Measurements from ENCODE around the gene TMPRSS11A.

TMPRSS11A gene

DNA sequence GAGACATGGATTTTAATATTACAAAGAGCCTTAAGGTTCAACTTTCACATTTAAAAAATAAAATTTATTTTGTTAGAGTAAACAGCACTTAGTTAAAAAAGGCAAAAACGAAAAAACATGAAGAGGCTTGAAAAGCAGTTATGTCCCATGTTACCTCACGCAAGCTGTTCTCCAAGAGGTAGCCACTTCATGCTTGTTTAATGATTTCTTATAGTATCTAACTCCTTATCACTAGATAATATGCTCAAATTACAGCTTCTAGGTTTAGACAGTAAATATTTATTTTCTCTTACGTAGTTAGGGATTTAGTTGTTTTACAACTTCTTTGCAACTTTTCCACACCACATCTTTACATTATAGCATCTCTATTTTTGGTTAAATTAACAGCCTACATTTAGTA is 51.7 kb downstream of the TMPRSS11A start:
- no peak for DNase-seq

- no peak for DNase-seq
Measured at GRCh38 chr4:67911141-67911540, 52.2 kb downstream of the TMPRSS11A start.

DNA sequence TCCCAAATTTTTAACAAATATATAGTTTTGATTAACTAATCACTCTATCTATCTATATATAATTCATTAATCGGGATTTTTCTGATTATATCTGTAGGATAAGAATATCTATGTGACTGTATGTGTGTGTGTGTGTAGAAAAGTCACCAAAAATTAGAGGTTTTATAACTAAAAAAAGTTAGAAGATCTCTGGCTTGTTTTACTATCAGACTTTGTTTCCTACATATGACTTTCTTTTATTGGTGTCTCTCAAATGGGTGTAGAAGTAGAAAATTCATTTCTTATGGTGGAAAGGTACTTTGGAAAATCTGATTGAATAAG is 52.7 kb downstream of the TMPRSS11A start:
- no peak for DNase-seq

DNA sequence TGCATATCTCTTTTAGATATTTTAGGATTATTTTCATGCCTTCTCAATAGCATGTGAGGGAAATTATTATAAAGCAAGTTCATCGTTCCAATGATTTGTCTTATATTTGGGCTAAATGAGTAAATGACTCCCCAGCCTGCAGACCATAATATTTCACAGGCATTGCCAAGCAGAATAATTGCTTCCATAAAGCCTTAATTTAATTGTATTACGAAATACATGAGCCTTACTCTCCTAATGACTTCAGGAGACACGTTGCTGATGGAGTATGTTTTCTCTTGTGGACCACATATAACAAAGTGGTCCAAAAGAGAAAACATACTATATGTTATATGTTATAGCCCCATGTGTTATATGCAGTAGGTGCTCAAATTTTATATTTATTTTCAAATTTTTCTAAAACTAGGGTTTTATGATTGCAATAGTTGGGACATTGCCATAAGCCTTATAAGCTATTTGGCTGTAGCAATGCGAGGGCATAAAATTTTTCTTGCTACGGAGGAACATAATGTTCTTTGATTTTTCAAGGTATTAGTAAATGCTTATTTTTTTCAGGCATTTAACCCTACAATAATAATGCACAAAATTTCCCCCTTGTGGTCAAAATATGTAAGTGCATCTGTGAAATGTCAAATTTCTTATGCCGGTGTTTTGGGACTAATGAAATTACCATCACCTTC is 53.2 kb downstream of the TMPRSS11A start:
- DNase-seq: no peak

- no peak for DNase-seq
Measured at GRCh38 chr4:67907650-67908049, 55.6 kb downstream of the TMPRSS11A start.

- no peak for DNase-seq
Measured at GRCh38 chr4:67899096-67899495, 64.2 kb downstream of the TMPRSS11A start.

DNA sequence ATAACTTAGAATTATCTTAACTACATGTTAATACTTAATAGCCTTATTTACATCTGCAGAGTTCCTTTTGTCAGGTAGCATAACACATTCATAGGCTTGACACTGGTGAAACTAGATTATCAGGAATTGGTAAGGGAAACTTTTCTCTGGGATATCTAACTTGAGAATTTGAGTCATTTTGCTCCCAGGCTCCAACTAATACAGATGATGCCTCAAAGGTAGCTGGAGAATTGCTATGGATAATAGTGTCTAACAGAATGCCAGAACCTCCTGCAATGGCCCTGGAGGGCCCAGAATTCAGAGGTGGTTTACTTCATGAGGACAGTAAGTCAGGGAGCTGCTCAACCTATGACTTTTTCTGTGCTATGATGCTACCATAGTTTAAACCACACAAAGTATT is 65.6 kb downstream of the TMPRSS11A start:
- no peak for DNase-seq

GRCh38 chr4:67896421-67897065 is 66.8 kb downstream of the TMPRSS11A start:
- no peak for DNase-seq

DNA sequence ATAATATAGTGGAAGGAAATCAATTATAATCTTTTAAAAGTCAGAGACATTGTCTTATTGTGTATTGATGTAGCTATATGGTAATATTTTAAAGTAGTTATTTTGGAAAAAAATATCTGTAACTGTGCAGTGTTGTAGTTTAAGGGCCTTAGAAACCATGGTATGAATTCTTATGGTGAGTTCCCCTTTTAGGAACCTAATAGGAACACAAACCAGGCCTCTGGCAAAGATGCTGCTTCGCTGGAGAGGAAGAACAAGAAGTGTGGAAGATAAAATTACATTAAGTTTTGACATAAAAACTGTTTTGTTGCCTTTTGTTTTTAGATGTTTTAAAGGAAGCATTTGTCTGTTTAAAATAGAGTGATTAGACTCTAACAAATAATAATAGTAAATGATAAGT is 68.6 kb downstream of the TMPRSS11A start:
- DNase-seq: no peak

- DNase-seq: no peak
Measured at GRCh38 chr4:67892905-67893304, 70.4 kb downstream of the TMPRSS11A start.

- no peak for DNase-seq
Measured at GRCh38 chr4:67892253-67892652, 71.0 kb downstream of the TMPRSS11A start.

DNA sequence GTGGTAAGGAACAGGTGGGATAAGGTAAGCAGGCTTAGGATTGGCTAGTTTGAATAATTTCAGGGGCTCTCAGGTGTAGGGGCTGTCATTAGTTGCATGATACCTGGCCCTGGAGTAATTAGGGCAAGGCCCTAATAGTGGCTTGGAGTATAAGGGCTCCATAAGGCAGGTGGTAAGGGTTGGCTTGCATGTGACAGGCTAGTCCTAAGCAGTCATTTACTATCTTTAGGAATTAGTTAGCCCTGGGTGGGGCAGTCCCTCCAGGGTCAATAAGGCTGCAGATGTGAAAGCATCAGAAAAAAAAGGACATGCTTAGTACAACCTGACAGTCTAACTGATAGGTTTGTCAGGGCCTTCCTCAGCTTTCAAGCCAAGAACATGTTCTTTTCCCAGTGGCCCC is 71.6 kb downstream of the TMPRSS11A start:
- no peak for DNase-seq

DNA sequence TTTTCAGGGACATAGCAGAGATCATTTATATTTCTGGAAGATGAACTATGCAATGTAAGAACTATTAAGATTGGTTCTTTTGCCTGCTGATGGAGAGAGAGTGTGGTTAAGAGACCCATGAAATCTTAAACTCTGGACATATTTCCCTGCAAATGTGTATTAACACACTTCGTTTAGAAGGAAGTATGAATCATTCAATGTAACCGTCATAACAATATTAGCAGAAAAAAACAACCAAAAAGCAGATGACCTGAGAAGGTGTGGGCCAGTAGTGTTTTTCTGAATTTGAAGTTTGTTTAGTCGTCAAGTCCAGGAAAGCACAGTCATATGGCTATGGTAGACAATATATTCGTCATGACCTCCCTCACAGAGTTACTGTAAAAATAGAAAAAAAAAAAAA is 77.0 kb downstream of the TMPRSS11A start:
- no peak for DNase-seq

DNA sequence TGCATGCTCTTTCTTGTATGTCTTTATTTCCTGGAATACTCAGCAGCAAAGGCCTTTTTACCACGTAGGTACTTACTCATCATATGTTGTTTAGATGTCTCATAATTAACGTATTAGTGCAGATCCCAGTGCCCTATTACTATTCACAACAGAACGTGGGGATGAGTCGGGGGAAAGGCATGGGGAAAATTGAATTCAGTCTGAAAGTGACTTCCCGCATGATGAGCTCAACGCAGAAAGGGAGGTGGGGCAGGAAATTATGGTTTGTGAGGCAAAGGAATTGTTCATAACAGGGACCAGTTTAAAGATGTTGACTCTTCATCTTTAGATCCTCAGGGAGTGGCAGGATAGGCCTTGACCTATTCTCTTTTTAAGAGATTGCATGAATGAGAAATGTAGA is 77.5 kb downstream of the TMPRSS11A start:
- no peak for DNase-seq

GRCh38 chr4:67884701-67885100 is 78.6 kb downstream of the TMPRSS11A start:
- no peak for DNase-seq

GRCh38 chr4:67883902-67884301 is 79.4 kb downstream of the TMPRSS11A start, which contains the start of gene TMPRSS11D:
Gene TMPRSS11D (minus strand): TSS chr4:67884002. CDS start chr4:67883933, 69 bp downstream.
- no peak for DNase-seq

GRCh38 chr4:67883458-67883857 is 79.8 kb downstream of the TMPRSS11A start:
- no peak for DNase-seq

DNA sequence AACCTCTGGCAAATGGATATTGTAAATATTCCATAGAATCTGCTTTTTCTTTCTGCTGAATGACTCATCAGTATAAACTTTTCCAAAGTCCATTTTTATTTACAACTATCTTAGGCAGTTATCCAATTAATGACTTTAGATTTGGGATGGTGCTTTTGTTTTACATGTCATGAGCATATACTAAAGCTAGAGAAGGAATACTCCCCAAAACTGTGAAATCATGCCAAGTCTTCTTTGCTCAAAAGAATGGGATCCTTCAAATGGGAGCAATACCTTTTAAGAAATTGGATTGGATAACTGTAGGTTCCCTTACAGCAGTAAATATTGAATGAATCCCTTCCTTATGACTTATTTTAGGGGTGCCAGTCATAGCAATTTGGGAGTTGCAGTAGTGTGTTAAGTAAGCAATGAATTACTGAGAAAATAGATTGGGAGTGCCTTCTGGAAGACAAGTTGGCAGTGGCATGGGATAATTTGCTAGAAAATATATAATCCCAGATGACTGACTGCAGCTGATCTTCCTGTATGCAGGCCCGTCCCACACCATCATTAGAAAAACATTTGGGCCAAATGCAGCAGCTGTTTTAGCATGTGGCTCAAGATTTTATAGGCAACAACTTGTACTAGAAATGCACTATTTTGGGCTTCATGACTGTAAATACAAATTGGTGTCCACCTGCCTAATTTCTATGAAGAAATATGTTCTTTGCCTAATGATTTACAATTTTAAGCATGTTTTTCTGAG is 82.3 kb downstream of the TMPRSS11A start:
- no peak for DNase-seq

DNA sequence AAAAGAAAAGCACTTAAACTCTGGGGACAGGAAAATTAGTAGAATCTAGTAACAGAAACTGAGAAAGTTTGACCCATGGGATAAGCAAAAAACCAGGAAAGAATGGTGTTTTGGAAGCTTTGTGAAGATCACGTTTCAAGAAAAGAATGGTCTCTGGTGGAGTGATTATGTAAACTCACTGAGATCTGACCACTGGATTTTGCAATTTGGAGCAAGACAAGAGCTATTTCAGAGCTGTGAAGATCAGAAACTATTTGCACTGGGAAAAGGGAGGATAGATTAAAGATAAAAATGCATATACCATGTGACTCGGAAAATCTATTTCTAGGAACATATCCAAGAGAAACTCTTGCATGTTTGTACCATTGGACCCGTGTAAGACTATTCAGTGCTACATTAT is 83.8 kb downstream of the TMPRSS11A start:
- no peak for DNase-seq

GRCh38 chr4:67877086-67877485 is 86.2 kb downstream of the TMPRSS11A start:
- no peak for DNase-seq

- DNase-seq: no peak
Measured at GRCh38 chr4:67874986-67875385, 88.3 kb downstream of the TMPRSS11A start.

DNA sequence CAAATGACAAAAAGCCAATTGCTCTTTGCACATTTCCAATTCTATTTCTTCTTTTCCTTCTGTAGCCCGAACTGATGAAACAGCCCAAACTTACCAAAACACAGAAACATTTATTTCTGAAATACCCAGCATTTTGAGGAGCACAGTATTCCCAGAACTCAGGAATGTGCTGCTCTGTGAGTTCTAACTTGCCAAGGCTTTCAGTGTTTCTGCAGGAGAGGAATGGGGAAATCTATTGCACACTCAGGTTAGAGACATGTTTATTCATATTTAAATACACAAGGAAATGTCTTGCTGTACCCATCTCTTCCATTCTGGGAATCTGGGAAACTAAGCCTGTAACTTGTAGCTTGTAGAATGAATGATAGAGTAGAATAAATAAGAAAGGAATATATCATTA is 90.2 kb downstream of the TMPRSS11A start:
- DNase-seq: no peak

GRCh38 chr4:67871867-67872266 is 91.4 kb downstream of the TMPRSS11A start:
- DNase-seq: no peak

DNA sequence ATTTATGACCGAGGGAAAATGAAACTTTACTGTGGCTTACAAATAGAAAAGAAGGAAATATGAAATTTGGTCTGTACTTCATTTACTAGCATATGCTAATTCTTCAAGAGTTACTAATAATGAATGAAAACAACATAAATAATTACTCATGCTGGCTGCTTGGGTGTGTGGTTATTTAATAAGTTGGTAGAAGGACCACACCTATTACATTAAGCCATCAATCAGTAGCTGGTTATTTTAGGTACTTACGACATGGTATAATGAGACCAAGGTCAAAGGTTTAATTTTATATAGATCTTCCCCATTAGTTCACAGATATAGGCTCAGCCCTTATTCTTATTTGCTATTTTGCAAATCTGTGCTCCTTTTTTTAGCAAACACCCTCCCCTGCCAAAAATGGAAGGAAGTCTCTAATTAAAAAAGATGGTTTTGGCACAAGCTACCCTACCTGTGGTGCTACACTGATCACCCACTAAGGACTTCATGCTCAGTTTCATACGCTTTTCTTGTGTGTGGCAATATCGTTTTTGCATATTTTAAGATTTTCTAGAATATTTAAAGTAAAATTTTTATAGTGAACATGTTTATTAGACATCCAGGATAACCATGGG is 93.6 kb downstream of the TMPRSS11A start:
- DNase-seq: no peak

All from CD4-positive, alpha-beta T cell treated with Interleukin-6 for 4 hours (primary cell).